Astrocyte of the cerebellum (primary cell): ENCODE measurements around the gene SELENOT.

Experiments
- DNase-seq: peaks from one replicate; pipeline ENCODE4 v3.0.0-alpha.2; 2011; ENCODE audit warnings: low read depth
- H3K4me3 ChIP-seq: 2 replicates; pipeline ENCODE4 v1.5.1; 2011; ENCODE audit warnings: mild to moderate bottlenecking, low read depth, low read length, moderate library complexity
- in situ Hi-C: cut with HindIII; loops from 2 replicates; pipeline ENCODE4 v1.10.0; 2017; ENCODE audit warnings: low sequenced_read_pairs
- TF ChIP-seq, protein P1 (sequence below): IDR thresholded peaks from 2 replicates; pipeline ENCODE4 v1.5.1; 2012; ENCODE audit warnings: low read length, low read depth, moderate library complexity, mild to moderate bottlenecking; ENCODE audit errors: missing control alignments

Gene SELENOT

DNA sequence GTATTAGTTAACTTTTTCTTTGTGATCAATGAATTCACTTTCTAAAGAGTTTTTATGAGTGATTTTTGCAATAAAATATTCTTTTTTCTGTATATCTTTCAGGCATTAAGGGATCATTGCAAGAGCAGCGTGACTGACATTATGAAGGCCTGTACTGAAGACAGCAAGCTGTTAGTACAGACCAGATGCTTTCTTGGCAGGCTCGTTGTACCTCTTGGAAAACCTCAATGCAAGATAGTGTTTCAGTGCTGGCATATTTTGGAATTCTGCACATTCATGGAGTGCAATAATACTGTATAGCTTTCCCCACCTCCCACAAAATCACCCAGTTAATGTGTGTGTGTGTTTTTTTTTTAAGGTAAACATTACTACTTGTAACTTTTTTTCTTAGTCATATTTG is 24.4 kb downstream of the SELENOT start:
- DNase-seq, result no peak
- H3K4me3 ChIP-seq, result no peak overlapping the region
- in situ Hi-C loops, result no loop called here
- TF ChIP-seq, protein P1, sequence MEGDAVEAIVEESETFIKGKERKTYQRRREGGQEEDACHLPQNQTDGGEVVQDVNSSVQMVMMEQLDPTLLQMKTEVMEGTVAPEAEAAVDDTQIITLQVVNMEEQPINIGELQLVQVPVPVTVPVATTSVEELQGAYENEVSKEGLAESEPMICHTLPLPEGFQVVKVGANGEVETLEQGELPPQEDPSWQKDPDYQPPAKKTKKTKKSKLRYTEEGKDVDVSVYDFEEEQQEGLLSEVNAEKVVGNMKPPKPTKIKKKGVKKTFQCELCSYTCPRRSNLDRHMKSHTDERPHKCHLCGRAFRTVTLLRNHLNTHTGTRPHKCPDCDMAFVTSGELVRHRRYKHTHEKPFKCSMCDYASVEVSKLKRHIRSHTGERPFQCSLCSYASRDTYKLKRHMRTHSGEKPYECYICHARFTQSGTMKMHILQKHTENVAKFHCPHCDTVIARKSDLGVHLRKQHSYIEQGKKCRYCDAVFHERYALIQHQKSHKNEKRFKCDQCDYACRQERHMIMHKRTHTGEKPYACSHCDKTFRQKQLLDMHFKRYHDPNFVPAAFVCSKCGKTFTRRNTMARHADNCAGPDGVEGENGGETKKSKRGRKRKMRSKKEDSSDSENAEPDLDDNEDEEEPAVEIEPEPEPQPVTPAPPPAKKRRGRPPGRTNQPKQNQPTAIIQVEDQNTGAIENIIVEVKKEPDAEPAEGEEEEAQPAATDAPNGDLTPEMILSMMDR, result no peak

DNA sequence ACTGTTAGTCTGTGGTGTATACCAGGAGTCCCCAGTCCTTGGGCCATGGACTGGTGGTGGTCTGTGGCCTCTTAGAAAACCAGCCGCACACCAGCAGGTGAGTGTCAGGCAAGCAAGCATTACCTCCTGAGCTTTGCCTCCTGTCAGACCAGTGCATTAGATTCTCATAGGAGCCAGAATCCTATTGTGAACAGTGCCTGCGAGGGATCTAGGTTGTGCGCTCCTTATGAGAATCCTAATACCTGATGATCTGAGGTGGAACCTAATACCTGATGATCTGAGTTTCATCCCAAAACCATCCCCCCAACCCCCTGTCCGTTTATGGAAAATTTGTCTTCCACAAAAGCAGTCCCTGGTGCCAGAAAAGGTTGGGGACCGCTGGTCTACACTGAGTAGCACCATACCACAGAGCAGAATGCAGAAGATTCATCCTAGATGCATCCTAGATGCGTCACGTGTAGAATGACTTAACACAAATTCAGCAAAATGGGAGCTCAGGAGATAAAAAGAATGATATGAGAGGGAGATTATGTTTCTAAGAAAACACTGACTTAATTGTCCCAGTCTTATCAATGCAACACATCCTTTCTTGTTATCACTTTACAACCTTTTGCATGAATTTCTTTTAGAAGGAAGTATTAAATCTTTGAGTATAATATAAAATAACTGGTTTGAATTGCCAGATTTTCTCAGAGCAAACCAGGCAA is 28.5 kb downstream of the SELENOT start:
- no peak overlapping the region for H3K4me3 ChIP-seq
- TF ChIP-seq, protein P1, result no peak
- in situ Hi-C loops, result no loop called here
- DNase-seq, result no peak

DNA sequence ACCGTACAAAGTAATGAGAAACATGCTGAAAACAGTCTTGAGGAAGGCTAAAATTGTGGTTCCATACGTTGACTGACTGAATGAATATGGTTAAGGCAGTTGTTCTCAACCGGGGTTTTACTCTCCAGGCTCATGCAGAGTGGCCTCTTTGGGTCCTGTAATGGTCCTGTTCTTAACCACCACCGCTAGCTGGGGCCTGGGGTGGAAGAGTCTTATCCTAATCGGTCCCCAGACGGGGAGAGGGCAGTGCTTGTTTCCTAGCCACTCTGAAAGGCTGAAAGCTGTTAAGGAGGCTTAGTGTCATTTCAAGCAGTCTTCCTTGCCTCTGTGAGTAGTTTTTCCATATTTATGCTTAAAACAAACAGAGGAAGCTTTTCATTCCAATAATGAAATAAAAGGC is 32.0 kb downstream of the SELENOT start:
- TF ChIP-seq, protein P1, result no peak

DNA sequence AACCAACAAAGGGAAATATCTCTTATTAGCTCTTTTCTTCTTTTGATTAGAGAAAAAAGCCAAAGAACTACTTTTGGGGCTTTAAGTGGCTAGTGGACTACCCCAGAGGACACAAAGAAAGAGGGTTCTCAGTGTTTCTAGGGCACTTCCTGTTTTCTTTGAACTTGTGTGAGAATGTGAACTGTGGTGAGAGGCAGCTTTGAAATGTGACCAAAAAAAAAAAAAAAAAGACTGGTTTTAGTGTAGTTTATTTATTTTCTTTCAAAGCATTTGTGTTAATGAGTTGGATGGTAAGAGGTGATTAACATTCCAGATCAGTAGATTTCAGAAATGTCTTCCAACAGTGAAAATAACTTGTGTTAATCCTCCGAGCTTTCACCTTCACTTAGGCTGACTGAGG is 32.4 kb downstream of the SELENOT start:
- no peak overlapping the region for H3K4me3 ChIP-seq
- no peak for DNase-seq

More for the DNA sequence above, 32.0 kb downstream of the SELENOT start:
- DNase-seq, result no peak
- H3K4me3 ChIP-seq, result no peak overlapping the region
- in situ Hi-C loops, result no loop called here

DNA sequence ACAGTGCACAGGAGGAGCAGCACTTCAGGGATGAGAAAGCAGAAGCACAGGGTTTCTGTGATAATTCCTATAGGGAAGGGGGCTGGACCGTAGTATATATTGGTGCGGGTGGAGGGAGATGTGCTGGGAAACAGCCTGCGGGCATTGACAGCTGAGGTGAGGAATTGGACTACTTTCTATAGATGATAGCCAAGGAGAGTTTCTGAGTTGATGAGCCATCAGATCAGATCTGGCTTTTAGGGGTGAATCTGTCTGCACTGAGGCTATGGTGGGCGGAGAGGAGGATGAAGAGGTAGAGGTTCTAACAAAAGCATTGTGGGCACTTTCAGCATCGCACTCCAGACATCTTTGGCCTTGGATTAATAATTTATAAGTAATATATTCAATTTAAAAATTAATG is 33.1 kb downstream of the SELENOT start:
- no peak for DNase-seq
- in situ Hi-C loops, result no loop called here
- TF ChIP-seq, protein P1, result no peak
- H3K4me3 ChIP-seq, result no peak overlapping the region

More for the DNA sequence above, 32.4 kb downstream of the SELENOT start:
- TF ChIP-seq, protein P1, result no peak
- in situ Hi-C loops, result no loop called here

DNA sequence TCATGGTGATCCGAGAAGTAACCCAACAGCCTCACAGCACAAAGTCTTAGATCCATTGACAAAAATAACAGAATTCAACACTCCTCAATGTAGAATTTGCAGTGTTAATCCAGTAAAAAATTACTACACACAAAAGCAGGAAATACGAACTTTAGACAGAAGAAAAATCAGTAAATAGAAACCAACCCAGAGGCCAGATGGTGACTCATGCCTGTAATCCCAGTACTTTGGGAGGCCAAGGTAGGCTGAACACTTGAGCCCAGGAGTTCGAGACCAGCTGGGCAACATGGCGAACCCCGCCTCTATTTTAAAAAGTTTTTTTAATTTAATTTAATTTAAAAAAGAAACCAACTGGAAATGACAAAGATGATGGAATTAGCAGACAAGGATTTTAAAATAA is 36.1 kb downstream of the SELENOT start:
- TF ChIP-seq, protein P1, result no peak
- no peak overlapping the region for H3K4me3 ChIP-seq
- DNase-seq, result no peak
- in situ Hi-C loops, result no loop called here

DNA sequence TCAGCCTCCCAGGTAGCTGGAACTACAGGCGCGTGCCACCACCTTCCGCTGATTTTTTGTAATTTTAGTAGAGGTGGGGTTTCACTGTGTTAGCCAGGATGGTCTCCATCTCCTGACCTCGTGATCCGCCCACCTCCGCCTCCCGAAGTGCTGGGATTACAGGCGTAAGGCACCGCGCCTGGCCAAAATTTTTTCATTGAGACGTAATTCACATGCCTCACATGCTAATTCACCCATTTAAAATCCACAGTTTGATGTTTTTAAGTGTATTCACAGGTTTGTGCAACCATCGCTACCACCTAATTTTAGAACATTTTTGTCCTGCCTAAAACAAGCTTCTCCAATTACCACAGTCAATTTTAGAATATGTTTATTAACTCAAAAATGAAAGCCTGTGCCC is 37.1 kb downstream of the SELENOT start:
- DNase-seq, result no peak
- in situ Hi-C loops, result no loop called here
- H3K4me3 ChIP-seq, result no peak overlapping the region
- TF ChIP-seq, protein P1, result no peak
